H1 (cell line): Measurements from ENCODE around the gene SMIM13. TPM values are rescaled to one million over a fixed set of nuclear protein-coding genes. Genes with fewer than 3 reads are reported as not detected.

Experiments used
- CTCF ChIA-PET: fragments of 300-600 bp; sonication (Branson Sonifier 250); formaldehyde crosslinking; loops from one replicate; lab custom pipeline; 2021; ENCODE audit not compliant: partially characterized antibody; lab: Charles Lee
- POLR2A ChIA-PET: fragments of 300-600 bp; sonication (Branson Sonifier 250); formaldehyde crosslinking; loops from one replicate; lab custom pipeline; 2021; ENCODE audit warnings: inconsistent platforms; ENCODE audit not compliant: partially characterized antibody; lab: Charles Lee
- DNase-seq, 2 experiments: peaks; one replicate each; pipeline versions ENCODE4 v3.0.0 to v3.0.0-alpha.2; 2010 to 2022; ENCODE audit warnings: low spot score in 2 of 2, low read depth in 1 of 2, mixed read lengths in 1 of 2
- FAIRE-seq: peaks from 2 replicates; lab custom pipeline; 2011; peaks lifted over from hg19 to GRCh38; lab: Jason Lieb, UNC
- H2AFZ ChIP-seq: 2 replicates; pipeline ENCODE4 v1.8.1; 2012; ENCODE audit warnings: low read length, inconsistent platforms
- H2AK5ac ChIP-seq: 2 replicates; pipeline ENCODE4 v1.6.1; 2013; ENCODE audit warnings: low read depth, low read length
- H2BK120ac ChIP-seq: replicated peaks from 2 replicates; pipeline ENCODE3; 2013; ENCODE audit warnings: low read depth, low read length, inconsistent platforms
- H2BK12ac ChIP-seq: 2 replicates; pipeline ENCODE4 v1.6.1; 2013; ENCODE audit warnings: low read depth, low read length
- H2BK15ac ChIP-seq: 2 replicates; pipeline ENCODE4 v1.6.1; 2013; ENCODE audit warnings: low read length
- H2BK20ac ChIP-seq: 2 replicates; pipeline ENCODE4 v1.6.1; 2013; ENCODE audit warnings: low read length
- H2BK5ac ChIP-seq: 2 replicates; pipeline ENCODE4 v1.6.1; 2013; ENCODE audit warnings: low read depth, low read length
- H3K14ac ChIP-seq: 2 replicates; pipeline ENCODE4 v1.6.1; 2013; ENCODE audit warnings: inconsistent platforms; ENCODE audit not compliant: insufficient read length
- H3K18ac ChIP-seq: 2 replicates; pipeline ENCODE4 v1.6.1; 2013; ENCODE audit warnings: low read length; ENCODE audit errors: extremely low read depth
- H3K23ac ChIP-seq: 2 replicates; pipeline ENCODE4 v1.6.1; 2013; ENCODE audit warnings: inconsistent platforms; ENCODE audit not compliant: insufficient read length
- H3K23me2 ChIP-seq: 2 replicates; pipeline ENCODE4 v1.6.1; 2013; ENCODE audit warnings: low read depth, low read length
- H3K27ac ChIP-seq: 2 replicates; pipeline ENCODE4 v1.6.1; 2011; ENCODE audit warnings: low read depth, low read length, inconsistent platforms
- H3K27me3 ChIP-seq, 4 experiments: replicated peaks in 1 of 4; 1 replicate in 1 of 4; 2 replicates in 3 of 4; pipeline versions ENCODE4 v1.6.1 to v1.8.1; 2011 to 2013; ENCODE audit warnings: low read length in 3 of 4, mild to moderate bottlenecking in 3 of 4, inconsistent platforms in 2 of 4, mixed read lengths in 2 of 4, moderate library complexity in 1 of 4; ENCODE audit not compliant: control insufficient read depth in 3 of 4, insufficient read depth in 3 of 4; ENCODE audit errors: extremely low read depth in 1 of 4
- H3K36me3 ChIP-seq, 4 experiments: 2 replicates each; pipeline versions ENCODE4 v1.6.1 to v1.8.1; 2011 to 2013; ENCODE audit warnings: mild to moderate bottlenecking in 4 of 4, low read length in 3 of 4, moderate library complexity in 2 of 4, control low read depth in 1 of 4, inconsistent platforms in 1 of 4; ENCODE audit not compliant: insufficient read depth in 4 of 4, control insufficient read depth in 2 of 4
- H3K4ac ChIP-seq: replicated peaks from 2 replicates; pipeline ENCODE3; 2013; ENCODE audit warnings: low read length, low read depth, mixed read lengths, inconsistent platforms; ENCODE audit not compliant: insufficient read length
- H3K4me1 ChIP-seq, 4 experiments: replicated peaks in 1 of 4; 1 replicate in 1 of 4; 2 replicates in 3 of 4; pipeline versions ENCODE4 v1.6.1 to v1.8.1; 2011 to 2013; ENCODE audit warnings: low read length in 3 of 4, inconsistent platforms in 2 of 4, mixed read lengths in 1 of 4; ENCODE audit not compliant: insufficient read depth in 4 of 4, control insufficient read depth in 3 of 4
- H3K4me2 ChIP-seq, 2 experiments: 2 replicates each; pipeline versions ENCODE4 v1.6.1 to v1.8.1; 2011 to 2013; ENCODE audit warnings: low read depth in 2 of 2, low read length in 2 of 2, control low read depth in 1 of 2, inconsistent platforms in 1 of 2, mild to moderate bottlenecking in 1 of 2; ENCODE audit not compliant: insufficient read depth in 1 of 2
- H3K4me3 ChIP-seq, 4 experiments: fragments of 200-600, 300-600 bp in 1 of 4; sonication (generic), shearing (Covaris generic), sonication (Bioruptor Twin) in 1 of 4; 2 replicates each; pipeline versions ENCODE4 v1.5.1 to v1.8.1; 2011 to 2016; ENCODE audit warnings: low read length in 4 of 4, low read depth in 3 of 4, control low read depth in 2 of 4, inconsistent platforms in 2 of 4, mild to moderate bottlenecking in 2 of 4, mixed read lengths in 1 of 4, moderate library complexity in 1 of 4; ENCODE audit not compliant: insufficient read depth in 2 of 4; ENCODE audit errors: extremely low read depth in 1 of 4
- H3K56ac ChIP-seq: replicated peaks from 2 replicates; pipeline ENCODE3; 2013; ENCODE audit warnings: low read depth, mild to moderate bottlenecking, mixed read lengths, low read length, inconsistent platforms; ENCODE audit not compliant: insufficient read length
- H3K79me1 ChIP-seq: 2 replicates; pipeline ENCODE4 v1.6.1; 2013; ENCODE audit warnings: low read depth, low read length, control low read depth
- H3K79me2 ChIP-seq, 2 experiments: 2 replicates each; pipeline versions ENCODE4 v1.6.1 to v1.8.1; 2012 to 2013; ENCODE audit warnings: low read length in 2 of 2, mild to moderate bottlenecking in 2 of 2, inconsistent platforms in 1 of 2; ENCODE audit not compliant: insufficient read depth in 2 of 2, control insufficient read depth in 1 of 2
- H3K9ac ChIP-seq, 4 experiments: replicated peaks in 1 of 4; 1 replicate in 1 of 4; 2 replicates in 3 of 4; pipeline versions ENCODE4 v1.6.1 to v1.8.1; 2011 to 2013; ENCODE audit warnings: low read depth in 3 of 4, low read length in 3 of 4, control low read depth in 2 of 4, mild to moderate bottlenecking in 2 of 4, moderate library complexity in 2 of 4, inconsistent platforms in 1 of 4; ENCODE audit errors: extremely low read depth in 1 of 4
- H3K9me3 ChIP-seq, 2 experiments: 2 replicates each; pipeline versions ENCODE4 v1.6.1 to v1.8.1; 2012 to 2013; ENCODE audit warnings: mild to moderate bottlenecking in 2 of 2, moderate library complexity in 2 of 2, control low read depth in 1 of 2, inconsistent platforms in 1 of 2, low read depth in 1 of 2, low read length in 1 of 2, mixed read lengths in 1 of 2; ENCODE audit not compliant: insufficient read depth in 2 of 2
- H4K20me1 ChIP-seq, 2 experiments: replicated peaks in 1 of 2; 2 replicates each; pipeline versions ENCODE3 to v1.8.1; 2011 to 2013; ENCODE audit warnings: inconsistent platforms in 2 of 2, low read length in 2 of 2, mild to moderate bottlenecking in 1 of 2; ENCODE audit not compliant: insufficient read depth in 2 of 2, control insufficient read depth in 1 of 2
- H4K5ac ChIP-seq: 2 replicates; pipeline ENCODE4 v1.6.1; 2013; ENCODE audit warnings: low read length, low read depth, mixed read lengths, inconsistent platforms; ENCODE audit not compliant: insufficient read length
- H4K8ac ChIP-seq: 2 replicates; pipeline ENCODE4 v1.8.0; 2013; ENCODE audit warnings: mild to moderate bottlenecking, moderate library complexity, low read length, inconsistent platforms; ENCODE audit not compliant: insufficient read depth; ENCODE audit errors: extremely low read depth
- H4K91ac ChIP-seq: replicated peaks from 2 replicates; pipeline ENCODE3; 2013; ENCODE audit warnings: low read length, mixed read lengths, inconsistent platforms; ENCODE audit not compliant: insufficient read length
- ATF2 ChIP-seq: IDR thresholded peaks from 2 replicates; pipeline ENCODE4 v1.6.1; 2012; ENCODE audit warnings: low read length, inconsistent platforms
- ATF3 ChIP-seq: IDR thresholded peaks from 2 replicates; pipeline ENCODE4 v1.6.1; 2011; ENCODE audit warnings: low read depth, mild to moderate bottlenecking, low read length; ENCODE audit not compliant: insufficient read depth
- BRCA1 ChIP-seq: IDR thresholded peaks from 2 replicates; pipeline ENCODE4 v1.6.1; 2012; ENCODE audit warnings: low read depth, low read length, improper control_type of control experiment
- CBX5 ChIP-seq: fragments of 300-800, 300-1000 bp; sonication (generic); IDR thresholded peaks from 2 replicates; pipeline ENCODE4 v1.7.1; 2016; ENCODE audit warnings: antibody characterized with exemption, low read length, low read depth
- EP300 ChIP-seq, 2 experiments: IDR thresholded peaks; 1 replicate in 1 of 2; 2 replicates in 1 of 2; pipeline ENCODE4 v1.6.1; 2011 to 2012; ENCODE audit warnings: low read depth in 2 of 2, low read length in 2 of 2, mild to moderate bottlenecking in 2 of 2, borderline replicate concordance in 1 of 2, inconsistent platforms in 1 of 2, moderate library complexity in 1 of 2
- GABPA ChIP-seq: IDR thresholded peaks from 2 replicates; pipeline ENCODE4 v1.6.1; 2011; ENCODE audit warnings: mild to moderate bottlenecking, low read length, moderate library complexity, borderline replicate concordance; ENCODE audit not compliant: insufficient read depth
- JUND ChIP-seq: IDR thresholded peaks from 2 replicates; pipeline ENCODE4 v1.6.1; 2011; ENCODE audit warnings: mild to moderate bottlenecking, improper control_type of control experiment, low read length
- MAFK ChIP-seq: IDR thresholded peaks from 2 replicates; pipeline ENCODE4 v1.6.1; 2012; ENCODE audit warnings: low read depth, mild to moderate bottlenecking, improper control_type of control experiment, low read length
- NRF1 ChIP-seq: IDR thresholded peaks from 2 replicates; pipeline ENCODE4 v1.6.1; 2011; ENCODE audit warnings: mild to moderate bottlenecking, low read depth, low read length, improper control_type of control experiment
- SAP30 ChIP-seq: fragments of 300-600 bp; sonication (generic); IDR thresholded peaks from 2 replicates; pipeline ENCODE4 v1.7.1; 2012; ENCODE audit warnings: low read length, moderate library complexity, mild to moderate bottlenecking, inconsistent platforms; ENCODE audit not compliant: insufficient read depth, insufficient replicate concordance
- TEAD4 ChIP-seq: IDR thresholded peaks from 2 replicates; pipeline ENCODE4 v1.6.1; 2012; ENCODE audit warnings: low read depth, low read length, inconsistent platforms, mixed read lengths
- WGBS, 2 experiments: shearing (Covaris generic) in 1 of 2; methylation state at CpG; one replicate each; pipeline versions ENCODE4 v1.1.6 to v1.1.7; 2013 to 2015; ENCODE audit warnings: low lambda C conversion rate in 2 of 2, mixed read lengths in 2 of 2, inconsistent platforms in 1 of 2, low coverage in 1 of 2, missing lambda C conversion rate in 1 of 2; ENCODE audit not compliant: insufficient replicate concordance in 2 of 2, insufficient coverage in 1 of 2, insufficient read length in 1 of 2; ENCODE audit errors: extremely low coverage in 1 of 2, missing lambda C conversion rate in 1 of 2; 5-methylcytosine and 5-hydroxymethylcytosine counted together
- polyA plus RNA-seq, 7 experiments: library from polyadenylated mRNA; depleted of rRNA in 3 of 7; stranded (reverse) in 5 of 7; unstranded in 2 of 7; fragments of >200 nt in 5 of 7; fragments of 200-250 nt in 2 of 7; gene quantifications; 1 replicate in 5 of 7; 2 replicates in 1 of 7; 4 replicates in 1 of 7; pipeline versions ENCODE4 v1.2.1 to v1.2.3, GENCODE V29; 2011 to 2013; ENCODE audit warnings: missing spikeins in 2 of 7, mixed read lengths in 2 of 7
- total RNA-seq: library from RNA; stranded (reverse); fragmentation: NEBNext Ultra II Directional; extraction: Animal tissue kit (Norgen Biotek cat#: 25700); gene quantifications from 2 replicates; pipeline ENCODE4 v1.2.1, GENCODE V29; 2021

The SMIM13 gene
- total and polyA plus RNA-seq, 2 of the 8 experiments (the other 6 are each of a cell fraction or from before 2014, with no cell fraction given): 1.7 to 10.6 TPM

GRCh38 chr6:11053307-11053706, 40.3 kb upstream of the SMIM13 start:
- H3K4me2 ChIP-seq: no peak overlapping the region

More at GRCh38 chr6:11053307-11053706, 40.3 kb upstream of the SMIM13 start:
- H3K14ac ChIP-seq: no peak overlapping the region
- no peak for DNase-seq
- no peaks in the 10 kb centered on the region for H3K4me1 ChIP-seq
- H3K23me2 ChIP-seq: no peaks in the 10 kb centered on the region
- no peak overlapping the region for H4K5ac ChIP-seq
- no peak overlapping the region for H3K56ac ChIP-seq
- H3K18ac ChIP-seq: no peak overlapping the region
- FAIRE-seq: no peak
- WGBS, 2 experiments: 95% methylated on average over 5 of the region's 5 CpGs; no CpG with 5 or more reads in 1 of the 2 experiments
- H4K8ac ChIP-seq: no peak overlapping the region
- peaks cover 0 to 1% (median 0%) of the 10 kb centered on the region in 4 experiments; a peak in 1 of 7 replicates for H3K27me3 ChIP-seq
- TF ChIP-seq MAFK (no peak), NRF1 (no peak), TEAD4 (no peak), BRCA1 (no peak), SAP30 (no peak), JUND (no peak), EP300 (IDR thresholded peaks at IDR 0.05; ENCODE audit: borderline replicate concordance in 1 of 2, low read depth in 2 of 2, low read length in 2 of 2) (no peak), CBX5 (no peak), ATF2 (no peak), ATF3 (no peak), GABPA (no peak)
- TF ChIP-seq, all 59 proteins: peak for 0
- Histone ChIP-seq H2AFZ (no peak overlapping the region), H3K27ac (no peak overlapping the region), H3K9me3 (no peaks in the 10 kb centered on the region), H2BK12ac (no peak overlapping the region), H4K91ac (no peak overlapping the region), H3K9ac (no peak overlapping the region), H2BK120ac (no peak overlapping the region), H2BK5ac (no peak overlapping the region), H2BK15ac (no peak overlapping the region), H3K79me1 (no peaks in the 10 kb centered on the region), H2BK20ac (no peak overlapping the region), H3K36me3 (no peaks in the 10 kb centered on the region), H3K23ac (no peak overlapping the region), H3K4ac (no peak overlapping the region), H3K4me3 (no peak overlapping the region), H2AK5ac (no peak overlapping the region), H4K20me1 (no peaks in the 10 kb centered on the region), H3K79me2 (no peaks in the 10 kb centered on the region)
- ChIA-PET POLR2A (no interaction called here), CTCF (interaction anchor here (0.6 to 5.4 kb wide), 7 partner anchors 10 to 442 kb away, joined by 3 to 34 read pairs (median 3); no protein-coding TSS in a partner anchor)
